GM12878 (cell line): ENCODE results near the gene DOCK9. TPM values are rescaled to one million over a fixed set of nuclear protein-coding genes. Genes with fewer than 3 reads are reported as not detected.

Source experiments
- ATAC-seq: fragments of 200-7000 bp; cut with Tn5 transposase; 3 replicates; pipeline ENCODE4 v1.9.1; 2020; ENCODE audit warnings: mild to moderate bottlenecking, moderate library complexity
- BruUV-seq: library from RNA; stranded (reverse); fragments of 400-500 nt; replicated peaks from 2 replicates; lab custom pipeline; 2021; lab: Mats Ljungman, UMichigan
- CTCF ChIA-PET: fragments of 300-600 bp; sonication (Branson Sonifier 250); formaldehyde crosslinking; extraction: SDS; loops from one replicate; lab custom pipeline; 2021; ENCODE audit warnings: inconsistent platforms; lab: Yijun Ruan, JAX
- POLR2A ChIA-PET: fragments of 350-600 bp; formaldehyde crosslinking; extraction: SDS; loops from one replicate; lab custom pipeline; 2021; ENCODE audit warnings: inconsistent platforms; lab: Charles Lee
- RAD21 ChIA-PET: fragments of 300-600 bp; sonication (Branson Sonifier 250); formaldehyde crosslinking; loops from one replicate; lab custom pipeline; 2023; ENCODE audit warnings: antibody characterized with exemption; ENCODE audit not compliant: unreplicated experiment; lab: Charles Lee
- SMC1A ChIA-PET: fragments of 300-600 bp; sonication (Branson Sonifier 250); formaldehyde crosslinking; loops from one replicate; lab custom pipeline; 2023; ENCODE audit not compliant: unreplicated experiment, uncharacterized antibody; lab: Charles Lee
- DNase-seq: peaks from one replicate; pipeline ENCODE4 v3.0.0-alpha.2; 2011; ENCODE audit warnings: low read depth, low spot score
- FAIRE-seq: peaks from 3 replicates; lab custom pipeline; 2011; peaks lifted over from hg19 to GRCh38; lab: Jason Lieb, UNC
- H2AFZ ChIP-seq: 2 replicates; pipeline ENCODE4 v1.6.0; 2011; ENCODE audit warnings: low read depth, low read length, control low read depth; ENCODE audit not compliant: control insufficient read depth
- H3K27ac ChIP-seq: 2 replicates; pipeline ENCODE4 v1.5.1; 2011; ENCODE audit warnings: control low read depth; ENCODE audit not compliant: control insufficient read depth, insufficient read depth
- H3K27me3 ChIP-seq, 2 experiments: replicated peaks in 1 of 2; 2 replicates each; pipeline versions ENCODE4 v1.6.0 to v1.6.1; 2011; ENCODE audit warnings: low read length in 1 of 2; ENCODE audit not compliant: control insufficient read depth in 2 of 2, insufficient read depth in 2 of 2
- H3K36me3 ChIP-seq, 2 experiments: 2 replicates each; pipeline ENCODE4 v1.5.1; 2011; ENCODE audit warnings: low read length in 1 of 2; ENCODE audit not compliant: control insufficient read depth in 2 of 2, insufficient read depth in 2 of 2
- H3K4me1 ChIP-seq: 2 replicates; pipeline ENCODE4 v1.6.1; 2011; ENCODE audit warnings: mild to moderate bottlenecking, low read length, moderate library complexity, mixed read lengths; ENCODE audit not compliant: control insufficient read depth, insufficient read depth
- H3K4me2 ChIP-seq: 2 replicates; pipeline ENCODE4 v1.6.0; 2011; ENCODE audit warnings: control low read depth; ENCODE audit not compliant: control insufficient read depth, insufficient read depth
- H3K4me3 ChIP-seq: fragments of 200-600 bp; sonication (generic); 2 replicates; pipeline ENCODE4 v1.5.1; 2016
- H3K79me2 ChIP-seq: 2 replicates; pipeline ENCODE4 v1.6.0; 2011; ENCODE audit warnings: low read length; ENCODE audit not compliant: control insufficient read depth, insufficient read depth
- H3K9ac ChIP-seq: 2 replicates; pipeline ENCODE4 v1.8.0; 2011; ENCODE audit warnings: low read length, control low read depth, mixed read lengths; ENCODE audit not compliant: control insufficient read depth, insufficient read depth
- H3K9me3 ChIP-seq: replicated peaks from 3 replicates; pipeline ENCODE4 v1.5.1; 2011; ENCODE audit warnings: mild to moderate bottlenecking, low read length; ENCODE audit not compliant: control insufficient read depth, insufficient read depth
- H4K20me1 ChIP-seq: 2 replicates; pipeline ENCODE4 v1.6.0; 2011; ENCODE audit not compliant: control insufficient read depth, insufficient read depth
- BCLAF1 ChIP-seq: fragments of 450-650 bp; IDR thresholded peaks from 2 replicates; pipeline ENCODE4 v1.6.1; 2017; ENCODE audit warnings: antibody characterized with exemption, mild to moderate bottlenecking, moderate library complexity
- EED ChIP-seq: sonication (generic); IDR thresholded peaks from 2 replicates; pipeline ENCODE4 v1.6.1; 2016; ENCODE audit warnings: antibody characterized with exemption, low read depth
- GABPA ChIP-seq: IDR thresholded peaks from 2 replicates; pipeline ENCODE4 v1.6.1; 2014; ENCODE audit warnings: antibody characterized with exemption, low read depth, mild to moderate bottlenecking, inconsistent platforms
- IKZF1 ChIP-seq: fragments of 450-650 bp; conservative IDR thresholded peaks from 2 replicates; pipeline ENCODE4 v1.6.1; 2017; ENCODE audit warnings: antibody characterized with exemption, mild to moderate bottlenecking
- IRF4 ChIP-seq: IDR thresholded peaks from 2 replicates; pipeline ENCODE4 v1.6.1; 2011; ENCODE audit warnings: low read depth, low read length
- JUNB ChIP-seq: IDR thresholded peaks from 2 replicates; pipeline ENCODE4 v1.6.1; 2016; ENCODE audit warnings: antibody characterized with exemption, mild to moderate bottlenecking
- MAX ChIP-seq: IDR thresholded peaks from 2 replicates; pipeline ENCODE4 v1.6.1; 2012; ENCODE audit warnings: low read depth, low read length, improper control_type of control experiment
- PAX5 ChIP-seq: IDR thresholded peaks from 2 replicates; pipeline ENCODE4 v1.6.1; 2011; ENCODE audit warnings: low read depth, low read length, borderline replicate concordance
- PAX8 ChIP-seq: fragments of 450-650 bp; IDR thresholded peaks from 2 replicates; pipeline ENCODE4 v1.6.1; 2017; ENCODE audit warnings: mild to moderate bottlenecking, moderate library complexity
- PKNOX1 ChIP-seq: fragments of 450-650 bp; IDR thresholded peaks from 2 replicates; pipeline ENCODE4 v1.6.1; 2016; ENCODE audit warnings: mild to moderate bottlenecking
- SMAD5 ChIP-seq: IDR thresholded peaks from 2 replicates; pipeline ENCODE4 v1.6.1; 2016; ENCODE audit warnings: antibody characterized with exemption, low read depth
- TARDBP ChIP-seq: IDR thresholded peaks from 2 replicates; pipeline ENCODE4 v1.6.1; 2016; ENCODE audit warnings: borderline replicate concordance
- TCF12 ChIP-seq: IDR thresholded peaks from 2 replicates; pipeline ENCODE4 v1.6.1; 2011; ENCODE audit warnings: low read depth, mild to moderate bottlenecking, low read length
- WGBS: methylation state at CpG from one replicate; pipeline ENCODE4 v1.1.6; 2016; ENCODE audit warnings: low lambda C conversion rate; ENCODE audit not compliant: insufficient replicate concordance, insufficient coverage; ENCODE audit errors: missing lambda C conversion rate; 5-methylcytosine and 5-hydroxymethylcytosine counted together
- in situ Hi-C: fragments of 300-500 bp; cut with MboI; formaldehyde crosslinking; loops from 9 replicates; pipeline ENCODE4 v1.14.3; 2018; ENCODE audit warnings: mixed read lengths
- intact Hi-C: fragments of 100-400 bp; cut with micrococcal nuclease; formaldehyde crosslinking; loops from one replicate; pipeline ENCODE4 v1.14.2; 2022; ENCODE audit not compliant: unreplicated experiment
- polyA plus RNA-seq, 11 experiments: library from polyadenylated mRNA; depleted of rRNA in 4 of 11; unstranded in 6 of 11; stranded (reverse) in 5 of 11; fragments of >200 nt; fragmentation: Nextera tagmentation in 4 of 11; fragmentation: Illumina TruSeq in 1 of 11; extraction: Ambion mirVana in 4 of 11; extraction: Trizol in 1 of 11; gene quantifications; 1 replicate in 1 of 11; 2 replicates in 10 of 11; pipeline versions ENCODE4 v1.2.1 to v1.2.3, GENCODE V29; 2011 to 2016; ENCODE audit warnings: inconsistent platforms in 2 of 11, missing spikeins in 2 of 11, low read depth in 1 of 11
- total RNA-seq, 4 experiments: library from RNA; depleted of rRNA in 3 of 4; stranded (reverse); fragments of >200 nt in 3 of 4; fragmentation: Illumina TruSeq in 1 of 4; extraction: Trizol in 1 of 4; gene quantifications; 2 replicates each; pipeline versions ENCODE4 v1.2.1 to v1.2.3, GENCODE V29; 2013 to 2021
- TF ChIP-seq, protein P1 (sequence below): fragments of 450-650 bp; formaldehyde crosslinking; IDR thresholded peaks from 2 replicates; pipeline ENCODE4 v1.4.0; 2020; ENCODE audit warnings: mild to moderate bottlenecking, moderate library complexity
- TF ChIP-seq, protein P2 (sequence below): fragments of 450-650 bp; IDR thresholded peaks from 2 replicates; pipeline ENCODE4 v1.6.1; 2017; ENCODE audit warnings: mild to moderate bottlenecking, low read depth, inconsistent platforms; ENCODE audit not compliant: poor library complexity, severe bottlenecking

The DOCK9 gene
- total and polyA plus RNA-seq, 10 of the 15 experiments (the other 5 are each of a cell fraction or from before 2014, with no cell fraction given): 0.09 to 2.9 (median 0.74) TPM

DNA sequence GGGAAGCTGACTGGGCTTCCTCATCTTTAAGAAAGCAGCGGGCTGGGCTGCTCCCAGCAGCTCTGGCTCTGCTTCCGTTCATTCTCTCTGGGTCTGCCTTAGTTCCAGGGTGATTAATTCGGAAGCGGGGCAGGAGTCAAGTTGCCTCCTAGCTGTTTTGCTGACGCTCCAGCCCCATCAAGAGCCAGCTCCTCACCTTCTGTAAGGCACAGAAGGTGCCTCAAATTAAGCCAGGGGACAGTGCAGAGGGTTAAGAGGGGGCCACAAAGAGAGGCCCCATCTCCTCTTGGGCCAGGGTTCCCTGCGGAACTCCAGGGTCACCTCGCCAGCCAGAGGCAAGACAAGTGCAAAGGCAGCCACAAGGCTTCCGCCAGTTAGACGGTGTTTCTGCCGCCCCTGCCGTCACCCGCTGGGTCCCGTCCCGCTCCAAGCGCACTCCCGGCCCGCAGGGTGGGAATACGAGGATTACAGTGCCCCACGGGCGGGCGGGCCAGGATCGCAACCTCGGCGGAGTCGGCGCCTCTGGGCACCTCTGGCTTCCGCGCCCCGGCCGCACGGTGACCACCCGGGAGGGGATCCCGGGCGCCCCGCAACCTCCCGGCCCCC lies 225.9 kb downstream of the DOCK9 start:
- RAD21 ChIA-PET: no interaction called here
- in situ Hi-C loops (no loop called here), intact Hi-C loops (no loop called here)
- no peak for FAIRE-seq
- Histone ChIP-seq H4K20me1 (no peaks in the 10 kb centered on the region), H3K4me1 (no peaks in the 10 kb centered on the region), H3K36me3 (no peaks in the 10 kb centered on the region), H2AFZ (no peak overlapping the region), H3K9ac (no peak overlapping the region), H3K27me3 (peaks cover 0 to 4% of the 10 kb centered on the region in 2 experiments; a peak in 3 of 4 replicates), H3K9me3 (peaks cover 5% of the 10 kb centered on the region; the same call in 2 of the 3 replicates), H3K4me3 (no peak overlapping the region), H3K79me2 (no peaks in the 10 kb centered on the region), H3K4me2 (no peak overlapping the region), H3K27ac (no peak overlapping the region)
- 46% methylated on average over 36 of the region's 36 CpGs for WGBS
- SMC1A ChIA-PET: no interaction called here
- CTCF ChIA-PET: no interaction called here
- DNase-seq: no peak
- no TSS peak for BruUV-seq
- no peak for ATAC-seq
- POLR2A ChIA-PET: no interaction called here
- no peak for TF ChIP-seq MAX
- no peak for TF ChIP-seq BCLAF1
- TF ChIP-seq TARDBP: no peak
- no peak for TF ChIP-seq PKNOX1
- TF ChIP-seq, protein P1, sequence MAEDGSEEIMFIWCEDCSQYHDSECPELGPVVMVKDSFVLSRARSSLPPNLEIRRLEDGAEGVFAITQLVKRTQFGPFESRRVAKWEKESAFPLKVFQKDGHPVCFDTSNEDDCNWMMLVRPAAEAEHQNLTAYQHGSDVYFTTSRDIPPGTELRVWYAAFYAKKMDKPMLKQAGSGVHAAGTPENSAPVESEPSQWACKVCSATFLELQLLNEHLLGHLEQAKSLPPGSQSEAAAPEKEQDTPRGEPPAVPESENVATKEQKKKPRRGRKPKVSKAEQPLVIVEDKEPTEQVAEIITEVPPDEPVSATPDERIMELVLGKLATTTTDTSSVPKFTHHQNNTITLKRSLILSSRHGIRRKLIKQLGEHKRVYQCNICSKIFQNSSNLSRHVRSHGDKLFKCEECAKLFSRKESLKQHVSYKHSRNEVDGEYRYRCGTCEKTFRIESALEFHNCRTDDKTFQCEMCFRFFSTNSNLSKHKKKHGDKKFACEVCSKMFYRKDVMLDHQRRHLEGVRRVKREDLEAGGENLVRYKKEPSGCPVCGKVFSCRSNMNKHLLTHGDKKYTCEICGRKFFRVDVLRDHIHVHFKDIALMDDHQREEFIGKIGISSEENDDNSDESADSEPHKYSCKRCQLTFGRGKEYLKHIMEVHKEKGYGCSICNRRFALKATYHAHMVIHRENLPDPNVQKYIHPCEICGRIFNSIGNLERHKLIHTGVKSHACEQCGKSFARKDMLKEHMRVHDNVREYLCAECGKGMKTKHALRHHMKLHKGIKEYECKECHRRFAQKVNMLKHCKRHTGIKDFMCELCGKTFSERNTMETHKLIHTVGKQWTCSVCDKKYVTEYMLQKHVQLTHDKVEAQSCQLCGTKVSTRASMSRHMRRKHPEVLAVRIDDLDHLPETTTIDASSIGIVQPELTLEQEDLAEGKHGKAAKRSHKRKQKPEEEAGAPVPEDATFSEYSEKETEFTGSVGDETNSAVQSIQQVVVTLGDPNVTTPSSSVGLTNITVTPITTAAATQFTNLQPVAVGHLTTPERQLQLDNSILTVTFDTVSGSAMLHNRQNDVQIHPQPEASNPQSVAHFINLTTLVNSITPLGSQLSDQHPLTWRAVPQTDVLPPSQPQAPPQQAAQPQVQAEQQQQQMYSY (CRISPR knock-in tag): no peak
- no peak for TF ChIP-seq PAX8
- TF ChIP-seq, protein P2, sequence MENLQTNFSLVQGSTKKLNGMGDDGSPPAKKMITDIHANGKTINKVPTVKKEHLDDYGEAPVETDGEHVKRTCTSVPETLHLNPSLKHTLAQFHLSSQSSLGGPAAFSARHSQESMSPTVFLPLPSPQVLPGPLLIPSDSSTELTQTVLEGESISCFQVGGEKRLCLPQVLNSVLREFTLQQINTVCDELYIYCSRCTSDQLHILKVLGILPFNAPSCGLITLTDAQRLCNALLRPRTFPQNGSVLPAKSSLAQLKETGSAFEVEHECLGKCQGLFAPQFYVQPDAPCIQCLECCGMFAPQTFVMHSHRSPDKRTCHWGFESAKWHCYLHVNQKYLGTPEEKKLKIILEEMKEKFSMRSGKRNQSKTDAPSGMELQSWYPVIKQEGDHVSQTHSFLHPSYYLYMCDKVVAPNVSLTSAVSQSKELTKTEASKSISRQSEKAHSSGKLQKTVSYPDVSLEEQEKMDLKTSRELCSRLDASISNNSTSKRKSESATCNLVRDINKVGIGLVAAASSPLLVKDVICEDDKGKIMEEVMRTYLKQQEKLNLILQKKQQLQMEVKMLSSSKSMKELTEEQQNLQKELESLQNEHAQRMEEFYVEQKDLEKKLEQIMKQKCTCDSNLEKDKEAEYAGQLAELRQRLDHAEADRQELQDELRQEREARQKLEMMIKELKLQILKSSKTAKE: no peak
- no peak for TF ChIP-seq TCF12
- no peak for TF ChIP-seq EED
- TF ChIP-seq SMAD5: no peak
- no peak for TF ChIP-seq IRF4
- TF ChIP-seq PAX5: no peak
- no peak for TF ChIP-seq GABPA
- TF ChIP-seq JUNB: no peak
- TF ChIP-seq IKZF1: no peak
